Stimulated activated CD4-positive, alpha-beta T cell treated with anti-CD3 and anti-CD28 coated beads, Interleukin-12 subunit alpha, Interleukin-12 subunit beta, amount 100 ng/mL, for 48 hours (primary cell): ENCODE measurements around the gene DRAXIN.

ENCODE experiments used
- DNase-seq, 3 donors: peaks; one replicate each; pipeline ENCODE4 v3.0.0-alpha.2; 2020; ENCODE audit warnings: low read depth in 2 of 3, low spot score in 1 of 3

The DRAXIN gene

GRCh38 chr1:11691302-11691914, at the start of gene DRAXIN:
TSS of gene DRAXIN (plus strand) at chr1:11691710. CDS start at chr1:11706259, 14,549 bp downstream.
- no peak for DNase-seq

GRCh38 chr1:11641776-11642305, 49.7 kb upstream of the DRAXIN start:
- no peak for DNase-seq

- DNase-seq: peak; percentile 55 to 78 (median 57)
Observed at GRCh38 chr1:11642418-11643017, 49.0 kb upstream of the DRAXIN start.

GRCh38 chr1:11643782-11644181, 47.7 kb upstream of the DRAXIN start:
- DNase-seq: no peak

- DNase-seq: no peak
Observed at GRCh38 chr1:11645270-11645669, 46.2 kb upstream of the DRAXIN start.

GRCh38 chr1:11645670-11646265, 45.7 kb upstream of the DRAXIN start:
- peak; percentile 69 to 82 (median 78) for DNase-seq

- DNase-seq: no peak
Observed at GRCh38 chr1:11646317-11646716, 45.2 kb upstream of the DRAXIN start.

- DNase-seq: no peak
Observed at GRCh38 chr1:11647333-11647732, 44.2 kb upstream of the DRAXIN start.

- DNase-seq: no peak
Observed at GRCh38 chr1:11648039-11648438, 43.5 kb upstream of the DRAXIN start.

GRCh38 chr1:11648732-11649158, 42.8 kb upstream of the DRAXIN start:
- DNase-seq: peak; percentile 15 to 19 (median 15)

- DNase-seq: no peak
Observed at GRCh38 chr1:11649237-11649623, 42.3 kb upstream of the DRAXIN start.

- no peak for DNase-seq
Observed at GRCh38 chr1:11649624-11650330, 41.7 kb upstream of the DRAXIN start.

GRCh38 chr1:11650331-11650991, 41.0 kb upstream of the DRAXIN start:
- DNase-seq: peak; percentile 65 to 76 (median 71)

GRCh38 chr1:11651017-11651416, 40.5 kb upstream of the DRAXIN start:
- DNase-seq: no peak

GRCh38 chr1:11652203-11652780, 39.2 kb upstream of the DRAXIN start:
- DNase-seq: no peak

- DNase-seq: no peak
Observed at GRCh38 chr1:11653101-11653860, 38.2 kb upstream of the DRAXIN start.

GRCh38 chr1:11653861-11654136, 37.7 kb upstream of the DRAXIN start:
- DNase-seq: no peak

- DNase-seq: peak; percentile 14 to 54 (median 44)
Observed at GRCh38 chr1:11654137-11654938, 37.2 kb upstream of the DRAXIN start, which contains the start of the genes FBXO2 and FBXO44. TSS of gene FBXO2 (minus strand) at chr1:11654429. CDS start at chr1:11654340, 89 bp downstream. TSS of gene FBXO44 (plus strand) at chr1:11654877. CDS start at chr1:11655836, 959 bp downstream.
